ENCODE measurements around the gene CES3.
"Not testable (repeated sequence)": the region's sequence is repeated elsewhere in the genome, so short reads cannot be mapped to it uniquely, and the experiment has no call there.

CES3 gene

DNA sequence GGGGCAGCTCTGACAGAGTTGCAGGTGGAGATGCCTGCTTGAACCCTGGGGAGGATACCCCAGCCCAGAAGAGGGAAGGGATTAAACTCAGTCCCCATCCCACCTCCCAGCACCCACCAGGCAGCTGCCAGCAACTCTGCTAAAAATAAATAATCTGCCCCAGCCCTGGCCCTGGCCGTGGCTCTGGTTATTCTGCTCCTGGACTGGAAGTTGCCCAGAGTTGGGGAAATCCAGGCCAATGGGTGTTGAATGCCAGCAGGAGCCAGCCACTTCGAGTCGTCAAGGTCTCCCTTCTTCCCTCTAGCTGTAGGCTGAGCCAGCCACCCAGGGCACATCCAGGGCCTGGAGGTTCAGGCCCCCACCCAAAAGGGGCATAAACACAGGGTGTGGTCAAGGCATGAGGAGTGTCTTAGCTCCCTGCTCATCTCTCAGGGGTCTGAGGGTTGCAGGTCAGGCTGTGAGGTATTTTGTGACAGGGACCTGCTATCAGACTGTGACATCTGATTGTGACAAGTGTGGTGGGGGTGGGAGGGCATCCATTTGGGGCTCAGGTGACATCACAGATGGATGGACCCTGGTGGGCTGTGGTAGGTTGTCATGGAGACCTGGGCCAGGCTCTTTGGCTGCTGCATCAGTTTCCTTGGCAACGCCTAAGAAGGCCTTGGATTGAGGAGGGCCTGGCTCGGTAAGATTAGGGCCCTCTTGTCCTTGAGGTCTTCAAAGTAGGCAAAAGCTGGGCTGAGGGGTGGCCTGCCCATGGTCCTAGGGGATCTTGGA is 34.7 kb upstream of the CES3 start:
- no peak for DNase-seq (ENCODE audit: low read depth, low spot score)

DNA sequence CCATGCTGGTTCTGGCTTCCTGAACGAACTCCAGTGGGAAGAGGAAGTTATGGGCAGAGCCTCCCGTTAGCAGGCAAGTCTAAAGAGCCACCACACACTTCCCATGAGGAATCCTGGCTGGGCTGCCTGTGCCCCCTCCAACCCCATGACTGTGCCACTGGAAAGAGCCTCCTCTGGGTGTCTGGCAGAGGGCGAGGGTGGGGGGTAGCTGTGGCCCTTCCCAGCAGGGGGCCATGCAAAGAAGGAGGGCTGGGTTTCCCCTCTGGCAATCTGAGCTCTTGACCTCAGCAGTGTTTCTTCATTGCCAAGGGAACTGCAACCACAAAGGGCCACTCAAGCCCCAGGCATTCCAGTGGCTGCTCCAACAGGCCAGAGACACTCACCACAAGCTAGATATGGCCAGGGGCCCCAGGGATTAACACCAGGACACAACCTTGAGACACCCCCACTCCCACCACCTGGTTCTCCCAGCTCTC is 34.1 kb upstream of the CES3 start:
- no peak for DNase-seq (ENCODE audit: low read depth, low spot score)

DNA sequence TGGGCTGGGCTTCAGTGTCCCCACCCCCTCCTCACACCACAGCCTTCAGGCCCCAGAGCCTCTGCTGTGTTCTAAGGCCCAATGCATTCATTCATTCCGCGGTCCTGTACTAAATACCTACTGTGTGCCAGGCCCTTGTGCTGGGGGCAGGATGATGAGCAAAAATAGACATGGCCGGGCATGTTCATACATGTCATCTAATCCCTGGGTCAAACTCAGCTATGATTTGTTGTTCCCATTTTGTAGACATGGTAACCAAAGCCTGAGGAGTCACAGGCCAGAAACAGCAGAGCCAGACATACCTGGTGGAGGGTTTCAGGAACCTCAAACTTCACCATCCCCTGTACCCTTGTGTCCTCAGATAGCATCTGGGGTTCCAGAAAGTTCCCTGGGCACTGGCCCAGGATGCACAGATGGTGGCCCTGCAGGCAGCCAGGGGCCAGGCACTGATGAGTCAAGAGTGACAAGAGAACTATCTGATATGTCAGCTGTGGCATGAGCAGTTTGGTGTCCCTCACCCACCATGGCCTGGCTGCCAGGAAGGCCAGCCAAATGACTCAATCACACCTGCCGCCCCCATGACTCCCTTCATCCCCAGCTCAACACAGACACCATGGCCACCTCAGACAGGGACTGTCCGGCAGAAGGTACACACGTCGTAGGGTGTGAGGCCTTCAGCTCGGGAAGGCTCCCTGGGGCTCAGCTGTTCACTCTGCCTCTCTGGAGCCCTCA is 33.0 kb upstream of the CES3 start:
- DNase-seq (ENCODE audit: low read depth, low spot score): no peak

DNA sequence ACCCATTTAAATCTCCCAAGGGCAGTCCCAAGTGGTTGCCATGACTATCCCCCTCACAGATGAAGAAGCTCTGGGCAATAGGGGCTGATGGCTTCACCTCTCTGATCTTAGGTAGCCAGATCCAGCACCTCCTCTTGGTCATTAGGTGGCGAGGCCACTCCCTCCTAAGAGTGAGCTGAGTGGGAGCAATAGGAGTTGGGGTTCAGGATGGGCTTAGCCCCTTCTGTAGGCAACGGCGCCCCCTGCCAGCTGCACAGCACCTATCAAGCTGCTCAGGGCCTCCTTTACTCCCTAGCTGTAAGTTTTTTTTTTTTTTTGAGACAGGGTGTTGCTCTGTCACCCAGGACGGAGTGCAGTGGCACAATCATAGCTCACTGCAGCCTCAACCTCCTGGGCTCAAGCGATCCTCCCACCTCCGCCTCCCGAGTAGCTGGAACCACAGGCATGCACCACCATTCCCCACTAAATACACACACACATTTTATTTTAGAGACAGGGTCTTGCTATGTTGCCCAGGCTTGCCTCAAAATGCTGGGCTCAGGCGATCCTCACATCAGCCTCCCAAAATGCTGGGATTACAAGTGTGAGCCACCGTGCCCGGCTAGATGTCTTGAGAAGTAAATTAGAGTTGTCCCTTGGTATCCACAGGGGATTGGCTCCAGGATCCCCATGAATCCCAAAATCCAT is 32.2 kb upstream of the CES3 start:
- no peak for DNase-seq (ENCODE audit: low read depth, low spot score)

DNA sequence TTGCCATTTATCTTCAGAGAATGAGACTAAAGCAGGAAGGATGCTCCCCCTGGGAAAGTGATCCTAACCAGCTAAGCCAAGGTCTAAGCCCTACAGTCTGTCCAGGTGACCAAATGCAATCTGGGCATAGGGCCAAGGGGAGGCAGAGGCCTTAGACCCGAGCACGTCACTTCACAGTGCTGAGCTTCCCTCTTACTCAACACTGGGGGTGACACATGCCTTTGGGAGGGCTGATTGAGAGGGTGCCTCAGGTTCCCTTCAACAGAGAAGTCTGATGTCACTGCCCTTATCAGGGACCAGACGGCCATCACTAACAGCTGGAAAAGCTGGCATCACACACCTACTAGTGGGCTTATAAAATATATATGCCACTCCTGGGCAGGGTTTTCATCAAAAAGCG is 30.9 kb upstream of the CES3 start:
- no peak for DNase-seq (ENCODE audit: low read depth, low spot score)

DNA sequence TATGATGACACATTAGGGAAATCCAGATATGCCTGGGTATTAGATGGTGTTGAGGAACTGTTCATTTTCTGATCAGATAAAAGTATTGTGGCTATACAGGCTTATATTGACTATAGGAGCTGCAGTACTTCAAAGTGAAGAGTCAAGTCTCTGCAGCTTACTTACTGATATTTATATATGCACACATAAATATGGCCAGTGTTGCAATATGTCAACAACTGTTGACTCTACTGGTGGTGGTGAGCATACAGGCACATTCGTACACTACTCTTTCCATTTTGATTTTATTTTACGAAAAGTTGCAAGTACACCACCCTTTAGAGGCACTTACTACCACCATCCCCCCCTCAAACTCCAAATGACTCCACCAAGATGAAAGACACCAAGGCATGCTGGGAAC is 29.4 kb upstream of the CES3 start:
- no peak for DNase-seq (ENCODE audit: low read depth, low spot score)

DNA sequence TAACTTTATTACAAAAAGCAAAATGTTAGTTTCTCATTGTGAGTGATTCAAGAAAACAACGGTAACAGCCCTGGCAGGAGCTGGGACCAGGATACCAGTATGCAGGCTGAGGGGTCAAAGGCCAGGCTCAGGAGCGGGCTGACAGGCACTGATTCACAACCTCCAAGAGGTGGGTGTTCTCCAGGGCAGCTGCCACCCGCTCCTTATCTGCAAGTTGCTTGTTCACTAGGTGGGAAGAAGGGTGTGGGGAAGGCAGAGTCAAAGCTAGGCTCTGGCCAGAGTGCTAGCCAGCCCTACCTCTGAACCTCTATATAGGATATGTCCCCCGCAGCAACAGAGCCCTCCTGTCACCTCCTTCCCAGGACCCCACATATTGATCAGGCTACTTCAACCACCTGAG is 29.0 kb upstream of the CES3 start:
- no peak for DNase-seq (ENCODE audit: low read depth, low spot score)

DNA sequence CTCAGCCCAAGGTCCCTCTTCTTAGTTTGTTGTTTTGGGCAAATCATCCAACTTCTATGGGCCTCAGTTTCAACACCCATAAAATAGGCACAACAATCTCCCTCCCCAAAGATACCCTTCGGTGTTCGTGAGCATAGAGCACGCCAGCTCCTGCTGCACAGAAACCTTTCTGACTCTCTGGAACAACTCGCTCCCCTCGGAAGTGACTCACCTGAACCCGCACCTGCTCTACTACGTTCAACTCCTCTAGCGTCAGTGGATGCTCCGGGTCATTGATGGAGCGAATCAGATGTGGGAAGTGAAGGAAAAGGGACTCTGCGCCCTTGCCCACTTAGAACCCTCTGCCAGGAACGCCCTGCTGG is 27.3 kb upstream of the CES3 start:
- DNase-seq (ENCODE audit: low read depth, low spot score): peak; percentile 12

DNA sequence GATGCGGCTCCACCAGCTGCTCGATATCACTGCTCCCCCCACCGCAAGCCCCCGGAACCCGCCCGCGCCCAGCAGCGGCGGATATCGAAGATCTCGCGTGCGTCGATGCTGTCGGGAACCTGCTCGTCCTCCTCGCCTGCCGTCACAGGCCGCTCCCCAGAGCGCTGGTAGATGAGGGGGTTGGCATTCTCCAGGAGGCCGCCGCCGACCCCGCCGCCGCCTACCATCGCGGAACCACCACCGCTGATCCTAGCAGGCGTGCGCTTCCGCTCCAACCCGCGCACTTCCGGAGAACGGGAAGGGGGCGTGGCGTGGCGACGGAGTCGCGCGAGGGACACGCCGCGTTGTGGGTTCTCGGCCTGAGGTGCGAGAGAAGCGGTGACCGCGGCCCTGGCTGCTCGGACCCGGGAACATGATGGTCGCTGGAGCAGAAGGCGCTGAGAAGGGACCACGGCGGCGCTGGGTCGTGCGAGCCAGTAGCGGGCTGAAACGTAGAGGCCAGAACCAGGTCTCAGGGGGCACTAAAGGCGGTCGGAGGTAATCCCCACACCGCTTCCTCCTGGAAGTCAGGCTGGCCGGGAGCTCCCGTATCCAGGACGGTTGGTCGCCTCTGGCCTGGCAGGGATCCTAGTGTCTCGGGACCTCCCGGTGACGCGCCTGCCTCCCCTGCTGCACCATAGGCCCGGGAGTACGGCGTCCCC is 26.8 kb upstream of the CES3 start, which contains the start of gene CIAO2B:
TSS of gene CIAO2B (minus strand) at position 265 of the 701 bp plus-strand sequence. CDS start at position 227, 38 bp downstream.
- DNase-seq (ENCODE audit: low read depth, low spot score): peak; percentile 82

DNA sequence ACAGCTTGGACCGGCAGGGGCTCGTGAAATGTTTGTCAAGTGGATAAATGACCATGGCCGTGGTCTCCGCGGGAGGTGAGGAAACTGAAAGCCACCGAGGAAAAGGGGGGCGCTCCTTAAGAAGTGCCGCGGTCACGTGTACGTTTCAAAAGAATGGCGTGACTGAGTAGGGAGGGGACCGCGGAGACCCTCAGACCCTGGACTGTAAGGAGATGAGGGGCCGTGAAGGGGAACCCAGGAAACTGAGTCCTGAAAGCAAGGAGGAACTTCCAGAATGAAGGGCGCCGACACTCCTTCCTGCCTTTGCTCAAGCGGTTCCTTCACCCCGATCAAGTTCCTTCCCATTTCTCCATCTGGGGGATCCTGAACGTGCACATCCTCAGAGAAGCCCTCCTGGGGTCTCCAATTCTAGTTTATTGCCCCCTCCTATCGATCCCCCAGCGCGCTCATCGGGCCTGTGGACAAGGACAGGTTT is 26.2 kb upstream of the CES3 start:
- not testable (repeated sequence) for DNase-seq (ENCODE audit: low read depth, low spot score)

DNA sequence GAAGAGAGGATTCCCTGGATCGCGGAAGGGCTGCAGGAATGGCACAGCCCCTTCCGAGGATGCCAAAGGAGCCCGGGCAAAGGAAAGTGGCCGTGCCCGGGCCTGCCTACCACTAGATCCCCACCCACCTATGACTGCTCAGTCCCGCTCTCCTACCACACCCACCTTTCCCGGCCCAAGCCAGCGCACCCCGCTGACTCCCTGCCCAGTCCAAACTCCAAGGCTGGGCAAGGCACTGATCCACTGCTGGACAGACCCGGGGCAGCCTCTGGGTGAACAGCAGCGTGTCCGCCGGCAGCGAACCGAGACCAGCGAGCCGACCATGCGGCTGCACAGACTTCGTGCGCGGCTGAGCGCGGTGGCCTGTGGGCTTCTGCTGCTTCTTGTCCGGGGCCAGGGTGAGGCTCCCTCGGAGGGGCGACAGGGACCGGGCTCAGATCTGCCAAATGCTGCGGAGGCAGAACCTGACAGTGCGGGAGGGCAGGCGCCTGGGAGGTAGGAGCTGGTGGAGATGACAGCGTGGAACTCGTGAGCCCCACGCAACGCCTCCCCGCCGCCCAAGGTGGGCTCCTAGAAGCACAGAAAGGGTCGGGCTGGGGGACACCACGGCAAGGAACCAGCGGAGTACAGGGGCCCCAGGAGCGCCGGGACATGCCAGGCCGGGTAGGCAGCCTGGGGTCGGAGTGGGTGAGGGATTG is 25.6 kb upstream of the CES3 start, which contains the start of gene CES2:
TSS of gene CES2 (plus strand) at position 203 of the 698 bp plus-strand sequence. CDS start at position 323, 120 bp downstream.
- DNase-seq (ENCODE audit: low read depth, low spot score): no peak

DNA sequence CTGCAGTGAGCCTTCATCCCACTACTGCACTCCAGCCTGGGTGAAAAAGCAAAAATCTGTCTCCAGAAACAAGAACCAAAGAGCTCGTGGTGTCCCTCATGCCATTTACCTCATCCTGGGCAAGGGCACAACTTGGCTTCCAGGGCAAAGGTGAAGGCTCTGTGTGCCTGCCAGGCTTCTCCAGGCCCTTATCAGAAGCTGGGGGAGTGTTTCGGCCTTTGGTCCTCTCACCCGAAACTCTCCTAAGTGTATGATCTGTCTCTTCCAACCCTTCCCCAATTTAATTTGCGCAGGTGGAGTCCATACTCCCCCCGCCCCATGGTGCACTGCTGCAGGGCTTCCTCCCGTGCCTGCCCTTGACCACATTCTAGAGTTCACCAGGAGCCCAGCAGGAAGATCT is 24.6 kb upstream of the CES3 start:
- DNase-seq (ENCODE audit: low read depth, low spot score): no peak

DNA sequence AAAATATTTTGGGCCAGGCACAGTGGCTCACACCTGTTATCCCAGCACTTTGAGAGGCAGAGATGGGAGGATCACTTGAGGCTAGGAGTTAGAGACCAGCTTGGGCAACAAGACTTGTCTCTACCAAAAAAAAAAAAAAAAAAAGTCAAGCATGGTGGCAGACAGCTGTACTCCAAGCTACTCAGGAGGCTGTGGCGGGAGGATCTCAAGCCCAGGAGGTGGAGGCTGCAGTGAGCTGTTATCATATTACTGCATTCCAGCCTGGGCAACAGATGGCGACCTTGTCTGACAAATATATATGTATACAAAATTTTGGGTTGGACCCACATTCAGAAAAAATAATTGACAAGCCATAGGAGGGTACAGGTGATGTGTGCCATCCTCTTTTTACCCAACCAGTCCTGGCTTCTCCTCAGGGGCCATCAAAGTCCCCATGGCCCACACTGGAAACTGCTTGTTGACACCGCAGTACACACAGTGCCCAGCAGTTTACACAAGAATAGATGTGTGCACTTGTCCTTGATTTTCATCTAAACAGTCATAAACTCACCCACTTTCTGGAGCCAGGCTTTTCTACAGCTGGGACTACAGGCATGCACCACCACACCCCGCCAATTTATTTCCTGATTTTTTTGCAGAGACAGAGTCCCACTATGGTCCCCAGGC is 24.0 kb upstream of the CES3 start:
- no peak for DNase-seq (ENCODE audit: low read depth, low spot score)

DNA sequence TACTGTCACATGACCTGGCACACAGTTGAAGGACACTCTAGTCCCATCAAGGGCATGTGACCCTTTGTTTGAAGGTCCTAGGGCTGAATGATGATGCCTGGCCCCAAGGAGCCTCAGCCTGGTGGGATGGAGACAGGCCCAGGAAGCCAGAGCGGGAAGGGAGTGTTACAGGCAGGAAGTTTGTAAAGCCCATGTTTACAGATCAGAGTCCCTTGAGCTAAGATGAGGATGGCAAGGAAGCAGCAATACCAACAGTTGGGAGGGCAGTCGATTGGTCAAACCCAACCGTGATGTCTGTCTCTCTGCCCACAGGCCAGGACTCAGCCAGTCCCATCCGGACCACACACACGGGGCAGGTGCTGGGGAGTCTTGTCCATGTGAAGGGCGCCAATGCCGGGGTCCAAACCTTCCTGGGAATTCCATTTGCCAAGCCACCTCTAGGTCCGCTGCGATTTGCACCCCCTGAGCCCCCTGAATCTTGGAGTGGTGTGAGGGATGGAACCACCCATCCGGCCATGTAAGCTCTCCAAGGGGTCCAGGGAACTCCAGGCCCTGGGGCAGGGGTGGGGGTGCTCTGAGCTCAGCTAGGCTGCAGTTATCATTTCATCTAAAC is 23.2 kb upstream of the CES3 start:
- DNase-seq (ENCODE audit: low read depth, low spot score): no peak

DNA sequence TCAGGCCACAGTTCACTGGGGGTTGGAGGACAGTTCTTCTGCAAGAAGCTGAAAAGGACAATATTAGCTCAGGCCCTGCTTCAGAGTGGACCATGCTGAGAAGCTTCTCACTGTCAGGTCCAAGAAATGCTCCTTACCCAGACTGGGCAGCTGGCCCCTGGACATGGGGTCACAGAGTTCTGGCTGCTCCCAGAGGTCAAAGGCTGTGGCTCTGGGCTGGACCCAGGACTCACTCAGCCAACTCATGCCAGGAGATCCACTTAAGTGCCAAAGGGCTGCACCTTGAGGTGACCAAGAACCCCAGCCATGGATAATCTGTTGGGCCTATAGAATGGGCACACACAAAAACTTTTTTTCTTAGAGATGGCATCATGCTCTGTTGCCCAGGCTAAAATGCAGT is 21.7 kb upstream of the CES3 start:
- DNase-seq (ENCODE audit: low read depth, low spot score): no peak

DNA sequence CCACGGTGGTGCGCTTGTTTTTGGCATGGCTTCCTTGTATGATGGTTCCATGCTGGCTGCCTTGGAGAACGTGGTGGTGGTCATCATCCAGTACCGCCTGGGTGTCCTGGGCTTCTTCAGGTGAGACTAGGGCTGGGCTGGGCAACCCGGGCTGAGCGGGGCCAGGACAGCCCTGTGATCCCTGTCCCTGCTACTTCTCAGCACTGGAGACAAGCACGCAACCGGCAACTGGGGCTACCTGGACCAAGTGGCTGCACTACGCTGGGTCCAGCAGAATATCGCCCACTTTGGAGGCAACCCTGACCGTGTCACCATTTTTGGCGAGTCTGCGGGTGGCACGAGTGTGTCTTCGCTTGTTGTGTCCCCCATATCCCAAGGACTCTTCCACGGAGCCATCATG is 20.8 kb upstream of the CES3 start:
- DNase-seq (ENCODE audit: low read depth, low spot score): no peak

DNA sequence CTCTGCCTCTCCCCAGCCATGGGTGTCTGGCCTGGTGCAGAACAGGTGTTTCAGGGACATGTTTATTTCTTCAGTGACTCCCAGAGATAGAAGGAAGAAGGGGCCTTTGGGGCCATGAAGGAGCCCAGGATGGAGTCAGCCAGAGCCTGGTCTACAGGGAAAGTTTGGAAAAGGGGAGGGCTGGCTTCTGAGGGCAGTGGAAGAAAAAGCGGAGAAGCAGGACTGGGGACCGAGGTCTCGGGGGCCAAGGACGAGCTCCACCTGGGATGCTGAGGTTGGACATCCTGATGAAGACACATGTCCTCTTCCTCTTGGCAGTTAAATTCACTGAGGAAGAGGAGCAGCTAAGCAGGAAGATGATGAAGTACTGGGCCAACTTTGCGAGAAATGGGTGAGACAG is 18.1 kb upstream of the CES3 start:
- no peak for DNase-seq (ENCODE audit: low read depth, low spot score)

DNA sequence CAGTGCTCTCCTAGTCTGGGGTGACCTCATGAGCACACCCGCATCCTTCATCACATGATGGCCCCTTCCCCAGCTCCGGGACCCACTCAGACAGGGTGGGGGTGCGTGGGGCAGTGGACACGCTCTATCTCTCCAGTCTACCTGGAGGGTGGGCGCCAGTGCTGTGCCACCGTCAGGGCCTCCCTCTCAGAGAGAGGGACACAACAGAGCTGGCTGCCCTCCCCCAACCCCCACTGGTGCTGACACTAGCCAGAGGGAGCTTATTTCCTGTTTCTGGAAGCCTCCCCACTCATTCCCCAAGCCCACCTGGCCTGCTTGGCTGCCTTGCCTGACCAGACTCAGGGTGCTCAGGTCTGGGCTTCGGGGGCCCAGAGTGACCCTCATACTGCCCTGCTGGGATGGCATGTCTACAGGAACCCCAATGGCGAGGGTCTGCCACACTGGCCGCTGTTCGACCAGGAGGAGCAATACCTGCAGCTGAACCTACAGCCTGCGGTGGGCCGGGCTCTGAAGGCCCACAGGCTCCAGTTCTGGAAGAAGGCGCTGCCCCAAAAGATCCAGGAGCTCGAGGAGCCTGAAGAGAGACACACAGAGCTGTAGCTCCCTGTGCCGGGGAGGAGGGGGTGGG is 17.5 kb upstream of the CES3 start:
- no peak for DNase-seq (ENCODE audit: low read depth, low spot score)

DNA sequence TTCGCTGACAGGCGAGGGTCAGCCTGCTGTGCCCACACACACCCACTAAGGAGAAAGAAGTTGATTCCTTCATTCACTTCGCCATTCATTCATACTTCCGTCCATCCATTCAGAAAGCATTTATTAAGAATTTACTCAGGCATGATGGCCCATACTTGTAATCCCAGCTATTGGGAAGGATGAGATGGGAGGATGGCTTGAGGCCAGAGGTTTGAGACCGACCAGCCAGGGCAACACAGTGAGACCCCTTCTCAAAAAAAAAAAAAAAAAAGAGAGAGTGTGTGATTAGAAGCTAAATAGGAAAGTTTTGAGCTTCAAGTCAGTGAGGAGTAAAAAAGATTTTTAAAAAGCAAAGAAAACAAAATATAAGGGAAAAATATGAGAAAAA is 17.0 kb upstream of the CES3 start:
- no peak for DNase-seq (ENCODE audit: low read depth, low spot score)

DNA sequence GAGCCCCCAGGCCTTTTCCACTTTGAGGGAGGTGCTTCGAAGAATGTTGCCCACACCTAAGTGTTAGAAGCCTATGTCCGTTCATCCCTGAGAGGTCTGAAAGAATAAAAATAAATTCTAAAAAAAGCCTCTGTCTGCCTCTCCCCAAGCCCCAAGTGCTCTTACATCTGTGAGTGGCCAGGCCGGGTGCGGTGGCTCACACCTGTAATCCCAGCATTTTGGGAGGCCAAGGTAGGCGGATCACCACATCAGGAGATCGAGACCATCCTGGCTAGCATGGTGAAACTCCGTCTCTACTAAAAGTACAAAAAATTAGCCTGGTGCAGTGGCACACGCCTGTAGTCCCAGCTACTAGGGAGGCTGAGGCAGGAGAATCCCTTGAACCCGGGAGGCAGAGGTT is 16.1 kb upstream of the CES3 start:
- not testable (repeated sequence) for DNase-seq (ENCODE audit: low read depth, low spot score)

Measured in activated CD4-positive, CD25-positive, alpha-beta regulatory T cell treated with anti-CD3 and anti-CD28 coated beads, Interleukin-2, amount 50 U/mL, for 16 hours (primary cell).